ENCODE measurements around the gene GABARAPL2. TPM values are rescaled to one million over a fixed set of nuclear protein-coding genes. Genes with fewer than 3 reads are reported as not detected.

GABARAPL2 gene
- total RNA-seq, result 77.5 TPM
- polyA plus RNA-seq, result 168 TPM

GRCh38 chr16:75566040-75566757, at the start of gene GABARAPL2:
TSS of gene GABARAPL2 (plus strand) at chr16:75566379. CDS start at chr16:75566487, 108 bp downstream.
- under 1% methylated on average over 69 of the region's 69 CpGs for WGBS
- no peaks in the 10 kb centered on the region for H3K4me1 ChIP-seq (ENCODE audit: insufficient read depth)
- H3K4me3 ChIP-seq (ENCODE audit: low read depth, low read length), result peak within 1 kb of the TSS; percentile 91
- peak; percentile 74 for DNase-seq (ENCODE audit: extremely low spot score)
- no peaks in the 10 kb centered on the region for H3K36me3 ChIP-seq (ENCODE audit: insufficient read depth)
- peak within 1 kb of the TSS; percentile 49 for H3K27ac ChIP-seq (ENCODE audit: low read depth)

GRCh38 chr16:75519175-75519574, 47.0 kb upstream of the GABARAPL2 start:
- no peaks in the 10 kb centered on the region for H3K4me1 ChIP-seq (ENCODE audit: insufficient read depth)
- 87% methylated on average over 6 of the region's 6 CpGs for WGBS
- no peak for DNase-seq (ENCODE audit: extremely low spot score)
- H3K27ac ChIP-seq (ENCODE audit: low read depth), result no peak overlapping the region
- H3K4me3 ChIP-seq (ENCODE audit: low read depth, low read length), result no peak overlapping the region
- no peaks in the 10 kb centered on the region for H3K36me3 ChIP-seq (ENCODE audit: insufficient read depth)

- no peaks in the 10 kb centered on the region for H3K4me1 ChIP-seq (ENCODE audit: insufficient read depth)
- WGBS, result 93% methylated on average over 5 of the region's 5 CpGs
- no peak overlapping the region for H3K4me3 ChIP-seq (ENCODE audit: low read depth, low read length)
- no peak overlapping the region for H3K27ac ChIP-seq (ENCODE audit: low read depth)
- no peak for DNase-seq (ENCODE audit: extremely low spot score)
- H3K36me3 ChIP-seq (ENCODE audit: insufficient read depth), result no peaks in the 10 kb centered on the region
Measured at GRCh38 chr16:75526032-75526790, 40.0 kb upstream of the GABARAPL2 start.

DNA sequence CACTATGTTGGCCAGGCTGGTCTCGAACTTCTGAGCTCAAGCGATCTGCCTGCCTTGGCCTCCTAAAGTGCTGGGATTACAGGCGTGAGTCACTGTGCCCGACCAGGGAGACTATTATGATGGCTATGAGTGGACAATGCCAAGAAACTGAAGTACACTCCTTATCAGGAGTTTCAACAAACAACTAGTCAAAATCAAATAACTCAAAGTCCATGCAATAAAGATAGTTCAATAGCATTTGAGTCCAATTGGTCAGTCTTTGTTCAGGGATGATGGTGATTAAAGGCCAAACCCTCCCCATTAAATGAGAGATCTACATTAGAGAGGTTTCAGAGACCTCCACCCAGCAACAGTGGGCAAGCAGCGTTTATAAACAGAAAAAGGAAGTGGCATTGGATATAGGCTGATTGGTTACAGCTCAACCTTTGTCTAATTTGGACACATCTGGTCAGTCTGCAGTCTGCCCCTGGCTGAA, 38.3 kb upstream of the GABARAPL2 start:
- Histone ChIP-seq H3K27ac (ENCODE audit: low read depth) (no peak overlapping the region), H3K4me1 (ENCODE audit: insufficient read depth) (no peaks in the 10 kb centered on the region), H3K4me3 (ENCODE audit: low read depth, low read length) (no peak overlapping the region), H3K36me3 (ENCODE audit: insufficient read depth) (no peaks in the 10 kb centered on the region)
- WGBS, result 55% methylated on average over 5 of the region's 5 CpGs
- DNase-seq (ENCODE audit: extremely low spot score), result no peak

GRCh38 chr16:75529056-75529905, 36.9 kb upstream of the GABARAPL2 start:
- Histone ChIP-seq H3K4me3 (ENCODE audit: low read depth, low read length) (no peak overlapping the region), H3K36me3 (ENCODE audit: insufficient read depth) (no peaks in the 10 kb centered on the region), H3K27ac (ENCODE audit: low read depth) (no peak overlapping the region), H3K4me1 (ENCODE audit: insufficient read depth) (no peaks in the 10 kb centered on the region)
- DNase-seq (ENCODE audit: extremely low spot score), result no peak
- 93% methylated on average over 81 of the region's 81 CpGs for WGBS

DNA sequence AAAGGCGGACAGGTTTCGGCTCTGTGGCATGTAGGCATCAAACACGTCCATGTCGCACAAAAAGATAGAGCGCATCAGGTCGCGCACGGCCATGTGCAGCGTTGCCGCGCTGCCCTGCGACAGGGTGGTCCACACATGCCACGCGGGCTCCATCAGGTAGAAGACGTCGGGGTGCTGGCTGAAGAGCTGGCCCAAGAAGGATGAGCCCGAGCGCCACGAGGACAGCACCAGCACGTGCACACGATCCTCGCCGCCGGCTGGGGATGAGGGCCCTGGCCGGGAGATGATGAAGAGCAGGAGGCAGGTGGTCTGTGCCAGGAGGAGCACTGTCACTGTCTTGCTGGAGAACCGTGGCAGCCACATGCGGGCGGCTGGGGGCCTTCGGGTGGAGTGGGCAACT, 36.2 kb upstream of the GABARAPL2 start:
- H3K4me3 ChIP-seq (ENCODE audit: low read depth, low read length), result no peak overlapping the region
- H3K36me3 ChIP-seq (ENCODE audit: insufficient read depth), result no peaks in the 10 kb centered on the region
- no peak overlapping the region for H3K27ac ChIP-seq (ENCODE audit: low read depth)
- DNase-seq (ENCODE audit: extremely low spot score), result no peak
- WGBS, result 96% methylated on average over 29 of the region's 29 CpGs
- H3K4me1 ChIP-seq (ENCODE audit: insufficient read depth), result no peaks in the 10 kb centered on the region

- no peak overlapping the region for H3K4me3 ChIP-seq (ENCODE audit: low read depth, low read length)
- no peak overlapping the region for H3K27ac ChIP-seq (ENCODE audit: low read depth)
- no peak for DNase-seq (ENCODE audit: extremely low spot score)
- no peaks in the 10 kb centered on the region for H3K36me3 ChIP-seq (ENCODE audit: insufficient read depth)
- 84% methylated on average over 8 of the region's 8 CpGs for WGBS
- H3K4me1 ChIP-seq (ENCODE audit: insufficient read depth), result no peaks in the 10 kb centered on the region
Measured at GRCh38 chr16:75532142-75532765, 33.9 kb upstream of the GABARAPL2 start.

DNA sequence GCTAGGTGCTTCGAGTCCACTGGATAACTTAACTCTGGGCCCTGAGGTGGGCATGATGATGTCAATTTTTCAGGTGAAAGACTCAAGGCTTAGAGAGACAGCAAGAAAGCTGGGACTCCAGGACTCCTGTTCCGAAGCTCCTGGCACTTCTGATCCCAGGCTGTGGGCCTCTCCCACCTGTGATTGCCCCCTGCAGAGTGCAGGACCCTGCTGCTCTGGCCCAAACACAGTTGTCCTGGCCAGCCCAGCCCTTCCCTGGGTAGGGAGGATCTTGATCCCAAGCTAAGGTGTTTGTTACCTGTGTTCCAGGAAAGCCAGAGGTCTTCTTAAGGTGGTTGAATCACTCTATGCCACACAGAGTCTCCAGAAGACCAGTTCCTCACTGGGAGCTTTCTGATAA, 33.4 kb upstream of the GABARAPL2 start:
- DNase-seq (ENCODE audit: extremely low spot score), result no peak
- H3K4me3 ChIP-seq (ENCODE audit: low read depth, low read length), result no peak overlapping the region
- 89% methylated on average over 2 of the region's 2 CpGs for WGBS
- H3K4me1 ChIP-seq (ENCODE audit: insufficient read depth), result no peaks in the 10 kb centered on the region
- no peaks in the 10 kb centered on the region for H3K36me3 ChIP-seq (ENCODE audit: insufficient read depth)
- H3K27ac ChIP-seq (ENCODE audit: low read depth), result no peak overlapping the region

DNA sequence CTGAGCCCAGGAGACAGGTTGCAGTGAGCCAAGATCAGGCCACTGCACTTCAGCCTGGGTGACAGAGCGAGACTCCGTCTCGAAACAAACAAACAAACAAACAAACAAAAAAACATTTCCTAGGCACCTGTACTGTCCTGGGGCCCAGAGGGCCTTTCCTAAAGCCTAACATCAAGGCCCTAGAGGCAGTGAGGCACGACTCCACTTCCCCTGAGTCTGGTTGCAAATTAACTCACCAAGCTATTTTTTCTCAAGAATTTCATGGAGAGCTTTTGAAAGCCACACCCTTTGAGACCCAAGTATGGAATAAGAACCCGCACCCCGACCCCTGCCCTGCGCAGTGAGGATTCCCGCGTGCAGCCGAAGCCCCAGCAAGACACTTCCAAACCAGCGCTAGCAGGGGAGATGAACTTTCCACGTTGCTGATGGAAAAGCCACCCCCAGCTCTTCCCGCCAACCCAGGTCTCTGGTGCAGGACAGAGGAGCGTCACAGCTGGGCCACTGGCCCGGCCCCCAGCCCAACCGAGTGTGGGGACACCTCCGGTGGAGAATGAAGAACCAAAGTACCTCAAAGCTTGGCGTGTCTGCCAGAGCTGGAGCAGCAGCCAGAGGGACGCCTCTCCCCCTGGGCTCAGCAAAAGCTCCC, 31.5 kb upstream of the GABARAPL2 start:
- no peak overlapping the region for H3K27ac ChIP-seq (ENCODE audit: low read depth)
- H3K4me1 ChIP-seq (ENCODE audit: insufficient read depth), result no peaks in the 10 kb centered on the region
- H3K36me3 ChIP-seq (ENCODE audit: insufficient read depth), result no peaks in the 10 kb centered on the region
- H3K4me3 ChIP-seq (ENCODE audit: low read depth, low read length), result no peak overlapping the region
- DNase-seq (ENCODE audit: extremely low spot score), result no peak
- WGBS, result 82% methylated on average over 19 of the region's 19 CpGs

DNA sequence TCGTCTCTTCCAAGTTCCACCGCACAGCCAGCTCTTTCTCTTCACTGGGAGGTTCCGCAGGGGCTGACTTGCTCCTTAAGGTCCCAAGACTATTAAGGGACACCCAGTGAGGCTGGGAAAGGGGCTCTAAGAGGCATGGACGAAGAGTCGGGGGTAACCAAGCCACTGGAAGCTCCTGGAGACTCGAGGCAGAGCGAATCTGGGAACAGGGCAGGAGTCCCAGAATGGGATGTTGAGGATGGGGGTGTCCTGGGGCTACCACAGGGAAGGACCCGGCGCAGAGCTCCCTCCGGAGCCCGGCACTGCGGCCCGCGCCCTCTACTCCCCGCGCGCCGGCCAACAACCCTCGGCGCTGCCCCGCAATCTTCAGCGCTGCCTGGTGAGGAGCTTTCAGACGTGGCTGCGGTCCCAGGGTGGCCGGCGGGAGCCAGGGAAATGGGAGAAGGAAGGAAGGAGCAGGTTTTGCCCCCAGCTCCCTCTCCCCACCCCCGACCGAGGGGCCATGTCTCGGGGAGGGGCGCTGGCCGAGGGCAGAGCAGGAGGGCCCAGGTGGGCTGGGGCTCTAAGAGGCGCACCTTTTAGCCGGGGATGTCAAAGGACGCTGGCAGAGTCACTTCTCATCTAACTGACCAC, 30.9 kb upstream of the GABARAPL2 start:
- no peaks in the 10 kb centered on the region for H3K36me3 ChIP-seq (ENCODE audit: insufficient read depth)
- H3K4me1 ChIP-seq (ENCODE audit: insufficient read depth), result no peaks in the 10 kb centered on the region
- H3K4me3 ChIP-seq (ENCODE audit: low read depth, low read length), result no peak overlapping the region
- WGBS, result 61% methylated on average over 34 of the region's 34 CpGs
- no peak overlapping the region for H3K27ac ChIP-seq (ENCODE audit: low read depth)
- no peak for DNase-seq (ENCODE audit: extremely low spot score)

- H3K4me1 ChIP-seq (ENCODE audit: insufficient read depth), result no peaks in the 10 kb centered on the region
- H3K36me3 ChIP-seq (ENCODE audit: insufficient read depth), result no peaks in the 10 kb centered on the region
- DNase-seq (ENCODE audit: extremely low spot score), result no peak
- WGBS, result 89% methylated on average over 7 of the region's 7 CpGs
- H3K4me3 ChIP-seq (ENCODE audit: low read depth, low read length), result no peak within 1 kb of the TSS
- no peak within 1 kb of the TSS for H3K27ac ChIP-seq (ENCODE audit: low read depth)
Measured at GRCh38 chr16:75535901-75536300, 30.3 kb upstream of the GABARAPL2 start, which contains the start of gene CHST5. TSS of gene CHST5 (minus strand) at chr16:75536108. CDS start at chr16:75530384, 5,724 bp downstream.

DNA sequence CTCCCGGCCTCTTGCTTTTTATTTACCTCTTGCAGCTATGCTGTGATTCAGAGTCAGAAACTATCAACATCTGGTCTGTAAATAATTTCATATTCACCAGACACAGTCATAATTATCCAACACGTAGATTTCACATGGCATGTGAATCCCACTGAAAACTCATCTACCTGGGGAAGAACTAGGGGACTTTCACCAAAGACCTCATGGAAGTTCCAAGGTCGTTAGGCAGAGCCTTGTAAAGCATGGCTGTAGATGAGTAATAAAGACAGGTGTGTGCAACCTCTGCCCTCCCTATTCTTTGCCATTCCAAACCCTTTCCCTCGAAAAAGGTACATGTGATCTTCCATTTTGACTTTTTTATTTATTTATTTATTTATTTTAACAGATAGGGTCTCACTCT, 28.4 kb upstream of the GABARAPL2 start:
- no peak overlapping the region for H3K27ac ChIP-seq (ENCODE audit: low read depth)
- H3K4me1 ChIP-seq (ENCODE audit: insufficient read depth), result no peaks in the 10 kb centered on the region
- WGBS, result 88% methylated on average over 4 of the region's 4 CpGs
- H3K36me3 ChIP-seq (ENCODE audit: insufficient read depth), result no peaks in the 10 kb centered on the region
- DNase-seq (ENCODE audit: extremely low spot score), result no peak
- no peak overlapping the region for H3K4me3 ChIP-seq (ENCODE audit: low read depth, low read length)
